ENCODE results near the gene ACBD4. TPM values are rescaled to one million over a fixed set of nuclear protein-coding genes. Genes with fewer than 3 reads are reported as not detected.
A peak's percentile ranks its signal among the peaks of the same experiment; 100 is the strongest.

ACBD4 gene
- total RNA-seq, 1 donor from 2014 or later: 11.3 TPM

DNA sequence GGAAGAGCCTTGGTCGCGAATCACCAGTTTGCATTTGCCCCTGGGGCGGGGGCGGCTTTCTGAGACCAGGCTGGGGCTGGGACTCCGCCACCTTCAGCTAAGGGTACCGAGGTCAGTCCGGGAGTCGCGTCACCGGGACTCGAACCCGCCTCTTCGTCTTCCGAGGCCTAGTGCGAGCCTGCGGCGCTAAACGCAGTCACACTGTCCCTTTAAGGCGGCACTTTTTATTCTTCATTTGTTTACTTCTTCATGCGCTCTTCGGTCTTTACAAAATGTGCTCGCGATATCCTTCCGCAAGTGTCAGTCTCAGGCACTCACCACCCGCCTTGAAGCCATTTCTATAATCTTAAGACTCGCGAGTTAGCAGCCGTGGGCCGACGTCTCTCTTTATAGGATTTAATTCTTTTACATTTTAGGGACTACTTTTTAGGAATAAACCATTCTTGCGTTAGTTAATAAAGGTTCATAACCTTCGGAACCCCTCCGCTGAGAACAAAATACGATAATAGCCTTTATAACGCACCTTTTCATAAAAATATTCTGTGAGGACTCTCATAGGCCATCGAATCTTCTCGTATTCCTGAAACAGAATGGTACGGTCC, 12.2 kb downstream of the ACBD4 start:
- peak overlapping the region; percentile 72 for H3K4me3 ChIP-seq (ENCODE audit: low read depth, low read length)
- peak; percentile 86 for DNase-seq (ENCODE audit: low read depth)
- TF ChIP-seq, protein P1, sequence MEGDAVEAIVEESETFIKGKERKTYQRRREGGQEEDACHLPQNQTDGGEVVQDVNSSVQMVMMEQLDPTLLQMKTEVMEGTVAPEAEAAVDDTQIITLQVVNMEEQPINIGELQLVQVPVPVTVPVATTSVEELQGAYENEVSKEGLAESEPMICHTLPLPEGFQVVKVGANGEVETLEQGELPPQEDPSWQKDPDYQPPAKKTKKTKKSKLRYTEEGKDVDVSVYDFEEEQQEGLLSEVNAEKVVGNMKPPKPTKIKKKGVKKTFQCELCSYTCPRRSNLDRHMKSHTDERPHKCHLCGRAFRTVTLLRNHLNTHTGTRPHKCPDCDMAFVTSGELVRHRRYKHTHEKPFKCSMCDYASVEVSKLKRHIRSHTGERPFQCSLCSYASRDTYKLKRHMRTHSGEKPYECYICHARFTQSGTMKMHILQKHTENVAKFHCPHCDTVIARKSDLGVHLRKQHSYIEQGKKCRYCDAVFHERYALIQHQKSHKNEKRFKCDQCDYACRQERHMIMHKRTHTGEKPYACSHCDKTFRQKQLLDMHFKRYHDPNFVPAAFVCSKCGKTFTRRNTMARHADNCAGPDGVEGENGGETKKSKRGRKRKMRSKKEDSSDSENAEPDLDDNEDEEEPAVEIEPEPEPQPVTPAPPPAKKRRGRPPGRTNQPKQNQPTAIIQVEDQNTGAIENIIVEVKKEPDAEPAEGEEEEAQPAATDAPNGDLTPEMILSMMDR (conservative IDR thresholded peaks at IDR 0.05; ENCODE audit: low read depth, low read length): no peak

DNA sequence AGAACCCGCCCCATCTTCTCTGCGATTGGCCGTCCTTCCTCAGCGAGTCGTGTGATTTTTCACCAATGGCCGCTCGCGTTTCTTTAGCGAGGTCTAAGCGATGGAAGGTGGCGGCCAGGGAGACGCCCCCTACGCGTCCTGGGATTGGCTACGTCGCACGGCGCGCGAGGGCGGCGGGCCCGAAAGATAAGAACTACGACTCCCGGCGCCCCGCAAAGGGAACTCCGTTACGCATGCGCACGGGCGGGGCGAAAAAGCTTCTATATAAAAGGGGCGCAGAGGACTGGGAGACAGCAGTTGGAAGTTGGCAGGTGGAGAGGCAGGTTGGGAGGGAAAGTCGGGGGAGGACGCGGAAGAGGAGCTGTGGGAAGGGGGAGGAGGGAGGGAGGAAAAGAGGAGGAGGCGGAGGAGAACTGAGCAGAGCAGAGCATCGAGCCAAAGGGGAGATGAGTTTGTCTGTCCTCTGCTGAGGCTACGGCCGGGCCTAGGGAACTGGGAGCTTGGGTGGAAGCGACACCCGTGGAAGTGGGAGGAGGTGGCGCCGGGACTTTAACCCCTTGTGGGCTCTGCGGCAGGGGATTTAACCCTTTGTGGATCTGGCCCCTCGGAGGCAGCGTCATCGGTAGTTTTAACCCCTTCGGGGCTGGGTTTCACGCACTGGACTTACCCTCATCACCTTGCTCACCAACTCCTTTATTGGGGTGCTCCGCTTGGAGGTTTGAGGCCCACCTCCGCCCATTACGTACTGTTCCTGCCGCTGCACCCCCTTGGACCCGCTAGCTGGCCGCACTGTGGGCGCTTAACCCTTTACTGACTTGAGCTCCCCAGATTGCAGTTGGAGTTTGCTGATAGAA, 12.9 kb downstream of the ACBD4 start, which contains the start of gene HEXIM1:
HEXIM1 (plus strand) TSS at position 293 of the 854 bp plus-strand sequence. CDS start 716 bp downstream, outside the sequence.
- TF ChIP-seq, protein P1 (conservative IDR thresholded peaks at IDR 0.05; ENCODE audit: low read depth, low read length): no peak
- peak; percentile 94 for DNase-seq (ENCODE audit: low read depth)
- peak within 1 kb of the TSS; percentile 88 for H3K4me3 ChIP-seq (ENCODE audit: low read depth, low read length)

DNA sequence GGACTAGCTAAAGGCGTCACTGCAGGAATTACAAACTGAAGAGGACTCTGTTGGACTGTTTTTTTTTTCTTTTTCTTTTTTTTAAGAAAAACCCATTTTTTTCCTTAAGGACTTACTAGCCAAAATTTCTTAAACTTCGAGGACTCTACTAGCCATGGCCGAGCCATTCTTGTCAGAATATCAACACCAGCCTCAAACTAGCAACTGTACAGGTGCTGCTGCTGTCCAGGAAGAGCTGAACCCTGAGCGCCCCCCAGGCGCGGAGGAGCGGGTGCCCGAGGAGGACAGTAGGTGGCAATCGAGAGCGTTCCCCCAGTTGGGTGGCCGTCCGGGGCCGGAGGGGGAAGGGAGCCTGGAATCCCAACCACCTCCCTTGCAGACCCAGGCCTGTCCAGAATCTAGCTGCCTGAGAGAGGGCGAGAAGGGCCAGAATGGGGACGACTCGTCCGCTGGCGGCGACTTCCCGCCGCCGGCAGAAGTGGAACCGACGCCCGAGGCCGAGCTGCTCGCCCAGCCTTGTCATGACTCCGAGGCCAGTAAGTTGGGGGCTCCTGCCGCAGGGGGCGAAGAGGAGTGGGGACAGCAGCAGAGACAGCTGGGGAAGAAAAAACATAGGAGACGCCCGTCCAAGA, 13.7 kb downstream of the ACBD4 start:
- no peak for DNase-seq (ENCODE audit: low read depth)
- H3K4me3 ChIP-seq (ENCODE audit: low read depth, low read length): peak overlapping the region; percentile 88
- TF ChIP-seq, protein P1 (conservative IDR thresholded peaks at IDR 0.05; ENCODE audit: low read depth, low read length): peak; percentile 86

DNA sequence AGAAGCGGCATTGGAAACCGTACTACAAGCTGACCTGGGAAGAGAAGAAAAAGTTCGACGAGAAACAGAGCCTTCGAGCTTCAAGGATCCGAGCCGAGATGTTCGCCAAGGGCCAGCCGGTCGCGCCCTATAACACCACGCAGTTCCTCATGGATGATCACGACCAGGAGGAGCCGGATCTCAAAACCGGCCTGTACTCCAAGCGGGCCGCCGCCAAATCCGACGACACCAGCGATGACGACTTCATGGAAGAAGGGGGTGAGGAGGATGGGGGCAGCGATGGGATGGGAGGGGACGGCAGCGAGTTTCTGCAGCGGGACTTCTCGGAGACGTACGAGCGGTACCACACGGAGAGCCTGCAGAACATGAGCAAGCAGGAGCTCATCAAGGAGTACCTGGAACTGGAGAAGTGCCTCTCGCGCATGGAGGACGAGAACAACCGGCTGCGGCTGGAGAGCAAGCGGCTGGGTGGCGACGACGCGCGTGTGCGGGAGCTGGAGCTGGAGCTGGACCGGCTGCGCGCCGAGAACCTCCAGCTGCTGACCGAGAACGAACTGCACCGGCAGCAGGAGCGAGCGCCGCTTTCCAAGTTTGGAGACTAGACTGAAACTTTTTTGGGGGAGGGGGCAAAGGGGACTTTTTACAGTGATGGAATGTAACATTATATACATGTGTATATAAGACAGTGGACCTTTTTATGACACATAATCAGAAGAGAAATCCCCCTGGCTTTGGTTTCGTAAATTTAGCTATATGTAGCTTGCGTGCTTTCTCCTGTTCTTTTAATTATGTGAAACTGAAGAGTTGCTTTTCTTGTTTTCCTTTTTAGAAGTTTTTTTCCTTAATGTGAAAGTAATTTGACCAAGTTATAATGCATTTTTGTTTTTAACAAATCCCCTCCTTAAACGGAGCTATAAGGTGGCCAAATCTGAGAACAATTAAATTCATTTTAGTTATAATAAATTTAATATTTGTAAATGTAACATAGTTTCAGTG, 14.5 kb downstream of the ACBD4 start:
- TF ChIP-seq, protein P1 (conservative IDR thresholded peaks at IDR 0.05; ENCODE audit: low read depth, low read length): no peak
- DNase-seq (ENCODE audit: low read depth): no peak
- peak overlapping the region; percentile 88 for H3K4me3 ChIP-seq (ENCODE audit: low read depth, low read length)

DNA sequence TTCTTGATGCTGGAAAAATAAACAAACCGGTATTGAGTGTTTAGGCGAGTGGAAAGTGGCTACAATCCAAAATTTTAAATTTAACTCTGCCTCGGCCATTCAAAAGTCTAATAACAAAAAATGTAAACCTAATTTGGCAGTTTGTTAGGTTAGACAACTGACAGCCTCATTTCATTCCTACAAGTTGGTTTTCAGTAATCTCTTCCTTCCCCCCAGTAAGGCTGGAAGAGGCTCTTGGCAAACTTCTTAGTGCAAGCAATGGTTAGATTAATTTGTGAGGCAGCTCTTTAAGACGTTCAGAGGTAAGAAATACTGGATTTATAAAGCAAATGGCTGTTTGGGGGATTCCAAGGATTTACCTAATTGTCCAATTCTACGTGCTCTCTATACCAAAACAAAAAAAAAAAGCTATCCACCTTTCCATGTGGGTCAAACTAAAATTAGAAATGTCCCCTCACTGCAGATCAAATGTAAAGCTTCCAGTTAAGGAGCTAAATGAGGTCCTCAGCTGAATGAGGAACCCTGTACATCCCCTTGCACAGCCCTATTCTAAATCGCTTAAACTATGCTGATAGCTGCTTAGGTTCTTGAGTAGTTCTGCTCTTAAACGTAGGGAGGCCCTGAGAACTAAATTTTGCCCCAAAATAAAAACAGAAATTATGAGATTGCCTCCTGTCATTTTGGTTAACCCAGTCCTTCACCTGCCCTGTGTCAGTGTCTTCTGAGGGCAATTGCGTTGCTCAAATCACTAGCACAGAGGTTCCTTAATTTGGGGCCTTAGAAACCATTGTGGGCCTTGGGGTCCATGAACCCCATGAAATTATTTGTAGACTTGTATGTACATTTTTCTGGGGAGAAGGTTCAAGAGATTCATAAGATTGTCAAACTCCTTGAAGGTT, 15.7 kb downstream of the ACBD4 start:
- DNase-seq (ENCODE audit: low read depth): no peak
- TF ChIP-seq, protein P1 (conservative IDR thresholded peaks at IDR 0.05; ENCODE audit: low read depth, low read length): no peak
- peak overlapping the region; percentile 88 for H3K4me3 ChIP-seq (ENCODE audit: low read depth, low read length)

All from epithelial cell of proximal tubule (primary cell).